IMR-90 (cell line): ENCODE results near the gene AMBP. TPM values are rescaled to one million over a fixed set of nuclear protein-coding genes. Genes with fewer than 3 reads are reported as not detected.

Experiments
- ATAC-seq: fragments of 200-7000 bp; cut with Tn5 transposase; 2 replicates; pipeline ENCODE4 v1.9.1; 2020; ENCODE audit warnings: low read depth, mild to moderate bottlenecking, moderate library complexity
- BruUV-seq: library from RNA; stranded (reverse); fragments of 400-500 nt; replicated peaks from 2 replicates; lab custom pipeline; 2021; lab: Mats Ljungman, UMichigan
- CTCF ChIA-PET: fragments of 300-600 bp; formaldehyde crosslinking; extraction: SDS; loops from one replicate; lab custom pipeline; 2021; ENCODE audit warnings: antibody characterized with exemption; lab: Yijun Ruan, JAX
- POLR2A ChIA-PET: fragments of 300-600 bp; sonication (Branson Sonifier 250); formaldehyde crosslinking; loops from one replicate; lab custom pipeline; 2022; ENCODE audit warnings: antibody characterized with exemption; ENCODE audit not compliant: unreplicated experiment; lab: Charles Lee
- DNase-seq: peaks from one replicate; pipeline ENCODE4 v3.0.0; 2013
- H2AFZ ChIP-seq: replicated peaks from 2 replicates; pipeline ENCODE3; 2013; ENCODE audit warnings: low read length, mild to moderate bottlenecking; ENCODE audit not compliant: poor library complexity
- H2AK5ac ChIP-seq: 2 replicates; pipeline ENCODE4 v1.6.1; 2013; ENCODE audit warnings: low read depth, low read length, inconsistent platforms
- H2AK9ac ChIP-seq: replicated peaks from 2 replicates; pipeline ENCODE3; 2013; ENCODE audit warnings: mild to moderate bottlenecking, low read depth, low read length, moderate library complexity; ENCODE audit not compliant: poor library complexity
- H2BK120ac ChIP-seq: 2 replicates; pipeline ENCODE4 v1.6.1; 2013; ENCODE audit warnings: low read depth, low read length, inconsistent platforms
- H2BK15ac ChIP-seq: 3 replicates; pipeline ENCODE4 v1.6.1; 2013; ENCODE audit warnings: low read depth, low read length, inconsistent platforms
- H2BK20ac ChIP-seq: 2 replicates; pipeline ENCODE4 v1.6.1; 2013; ENCODE audit warnings: low read depth, mild to moderate bottlenecking, inconsistent platforms, low read length, moderate library complexity
- H2BK5ac ChIP-seq: 2 replicates; pipeline ENCODE4 v1.6.1; 2013; ENCODE audit warnings: mild to moderate bottlenecking, low read depth, low read length, inconsistent platforms; ENCODE audit not compliant: poor library complexity, severe bottlenecking
- H3K14ac ChIP-seq: replicated peaks from 2 replicates; pipeline ENCODE4 v1.6.1; 2013; ENCODE audit warnings: low read depth, low read length, inconsistent platforms
- H3K18ac ChIP-seq: 2 replicates; pipeline ENCODE4 v1.6.1; 2013; ENCODE audit warnings: low read depth, low read length, control low read depth
- H3K23ac ChIP-seq: 2 replicates; pipeline ENCODE4 v1.6.1; 2013; ENCODE audit warnings: low read depth, low read length, inconsistent platforms
- H3K27ac ChIP-seq: 2 replicates; pipeline ENCODE4 v1.5.1; 2013; ENCODE audit warnings: mild to moderate bottlenecking, control low read depth, low read length; ENCODE audit not compliant: insufficient read depth
- H3K27me3 ChIP-seq: 2 replicates; pipeline ENCODE4 v1.6.1; 2013; ENCODE audit warnings: low read length; ENCODE audit not compliant: control insufficient read depth, insufficient read depth
- H3K36me3 ChIP-seq: 2 replicates; pipeline ENCODE4 v1.6.1; 2013; ENCODE audit warnings: low read length, mixed read lengths; ENCODE audit not compliant: control insufficient read depth, insufficient read depth
- H3K4ac ChIP-seq: 2 replicates; pipeline ENCODE4 v1.6.1; 2013; ENCODE audit warnings: low read depth, low read length, inconsistent platforms
- H3K4me1 ChIP-seq: 2 replicates; pipeline ENCODE4 v1.6.1; 2013; ENCODE audit warnings: low read length, mixed read lengths; ENCODE audit not compliant: control insufficient read depth, insufficient read depth
- H3K4me2 ChIP-seq: 2 replicates; pipeline ENCODE4 v1.6.1; 2013; ENCODE audit warnings: low read depth, mild to moderate bottlenecking, control low read depth, low read length, moderate library complexity
- H3K4me3 ChIP-seq: 2 replicates; pipeline ENCODE4 v1.5.1; 2013; ENCODE audit warnings: low read depth, mild to moderate bottlenecking, control low read depth, low read length, moderate library complexity; ENCODE audit not compliant: insufficient read depth
- H3K56ac ChIP-seq: 2 replicates; pipeline ENCODE4 v1.6.1; 2013; ENCODE audit warnings: low read length, inconsistent platforms; ENCODE audit not compliant: insufficient read depth; ENCODE audit errors: extremely low read depth
- H3K79me1 ChIP-seq, 2 experiments: 2 replicates each; pipeline ENCODE4 v1.6.1; 2013; ENCODE audit warnings: low read length in 2 of 2, inconsistent platforms in 1 of 2, low read depth in 1 of 2
- H3K9ac ChIP-seq: 2 replicates; pipeline ENCODE4 v1.6.1; 2013; ENCODE audit warnings: low read depth, low read length, control low read depth
- H3K9me1 ChIP-seq: 2 replicates; pipeline ENCODE4 v1.6.1; 2013; ENCODE audit warnings: low read length, inconsistent platforms; ENCODE audit not compliant: insufficient read depth
- H3K9me3 ChIP-seq: 2 replicates; pipeline ENCODE4 v1.6.1; 2013; ENCODE audit warnings: low read length; ENCODE audit not compliant: control insufficient read depth, insufficient read depth
- H4K20me1 ChIP-seq: 2 replicates; pipeline ENCODE4 v1.6.1; 2013; ENCODE audit warnings: low read length, inconsistent platforms; ENCODE audit not compliant: insufficient read depth
- H4K5ac ChIP-seq: 2 replicates; pipeline ENCODE4 v1.6.1; 2013; ENCODE audit warnings: mild to moderate bottlenecking, low read depth, low read length, control low read depth
- H4K8ac ChIP-seq, 2 experiments: 2 replicates each; pipeline ENCODE4 v1.6.1; 2013; ENCODE audit warnings: low read depth in 2 of 2, low read length in 2 of 2, control low read depth in 1 of 2, inconsistent platforms in 1 of 2
- H4K91ac ChIP-seq: 2 replicates; pipeline ENCODE4 v1.6.1; 2013; ENCODE audit warnings: low read depth, low read length, inconsistent platforms; ENCODE audit not compliant: insufficient read depth
- BHLHE40 ChIP-seq: fragments of 150-350 bp; IDR thresholded peaks from 2 replicates; pipeline ENCODE4 v1.6.1; 2016; ENCODE audit warnings: mild to moderate bottlenecking, low read depth, low read length
- CEBPB ChIP-seq: IDR thresholded peaks from 2 replicates; pipeline ENCODE4 v1.6.1; 2012; ENCODE audit warnings: low read depth, low read length, improper control_type of control experiment
- CHD1 ChIP-seq: IDR thresholded peaks from 2 replicates; pipeline ENCODE4 v1.6.1; 2012; ENCODE audit warnings: low read depth, low read length, improper control_type of control experiment
- FOS ChIP-seq: fragments of 150-350 bp; IDR thresholded peaks from 2 replicates; pipeline ENCODE4 v1.6.1; 2016; ENCODE audit warnings: low read depth, low read length
- MAFK ChIP-seq: IDR thresholded peaks from 2 replicates; pipeline ENCODE4 v1.6.1; 2012; ENCODE audit warnings: low read depth, low read length, improper control_type of control experiment
- MAZ ChIP-seq: IDR thresholded peaks from 2 replicates; pipeline ENCODE4 v1.6.1; 2012; ENCODE audit warnings: low read depth, mild to moderate bottlenecking, low read length, improper control_type of control experiment, moderate library complexity, borderline replicate concordance
- MXI1 ChIP-seq: IDR thresholded peaks from 2 replicates; pipeline ENCODE4 v1.6.1; 2012; ENCODE audit warnings: low read depth, mild to moderate bottlenecking, low read length, moderate library complexity, borderline replicate concordance
- NFE2L2 ChIP-seq: fragments of 150-350 bp; IDR thresholded peaks from 2 replicates; pipeline ENCODE4 v1.6.1; 2016; ENCODE audit warnings: low read depth, mild to moderate bottlenecking, low read length
- POLR2A ChIP-seq: IDR thresholded peaks from 2 replicates; pipeline ENCODE4 v1.6.1; 2012; ENCODE audit warnings: mild to moderate bottlenecking, low read depth, low read length
- RAD21 ChIP-seq: IDR thresholded peaks from 2 replicates; pipeline ENCODE4 v1.6.1; 2012; ENCODE audit warnings: low read length, improper control_type of control experiment
- RCOR1 ChIP-seq: IDR thresholded peaks from 2 replicates; pipeline ENCODE4 v1.6.1; 2012; ENCODE audit warnings: mild to moderate bottlenecking, low read length, improper control_type of control experiment; ENCODE audit not compliant: insufficient replicate concordance
- RFX5 ChIP-seq: IDR thresholded peaks from 2 replicates; pipeline ENCODE4 v1.8.0; 2012; ENCODE audit warnings: low read depth, mild to moderate bottlenecking, low read length, moderate library complexity
- SMC3 ChIP-seq: fragments of 150-350 bp; IDR thresholded peaks from 2 replicates; pipeline ENCODE4 v1.6.1; 2016; ENCODE audit warnings: low read depth, mild to moderate bottlenecking, antibody characterized with exemption, low read length, moderate library complexity
- WGBS, 2 experiments: methylation state at CpG; one replicate each; pipeline versions ENCODE4 v1.1.5 to v1.1.7; 2013; ENCODE audit warnings: missing lambda C conversion rate in 2 of 2; ENCODE audit not compliant: insufficient read length in 1 of 2; ENCODE audit errors: extremely low coverage in 2 of 2; 5-methylcytosine and 5-hydroxymethylcytosine counted together
- dilution Hi-C: fragments of 300-500 bp; cut with HindIII; formaldehyde crosslinking; loops from one replicate; pipeline ENCODE4 v1.14.3; 2018; ENCODE audit warnings: low sequenced_read_pairs; ENCODE audit not compliant: unreplicated experiment
- in situ Hi-C: fragments of 300-500 bp; cut with MboI; formaldehyde crosslinking; loops from 3 replicates; pipeline ENCODE4 v1.14.3; 2019; ENCODE audit warnings: low sequenced_read_pairs, inconsistent platforms, mixed read lengths
- intact Hi-C: fragments of 100-400 bp; cut with micrococcal nuclease; formaldehyde crosslinking; loops from 2 replicates; pipeline ENCODE4 v1.10.0; 2022
- polyA plus RNA-seq, 3 experiments: library from polyadenylated mRNA; depleted of rRNA; stranded (reverse); fragments of >200 nt; gene quantifications; 2 replicates each; pipeline ENCODE4 v1.2.3, GENCODE V29; 2012; ENCODE audit warnings: low replicate concordance in 1 of 3
- total RNA-seq: library from RNA; depleted of rRNA; stranded (reverse); fragments of >200 nt; gene quantifications from 2 replicates; pipeline ENCODE4 v1.2.3, GENCODE V29; 2012
- TF ChIP-seq, protein P1 (sequence below): fragments of 150-350 bp; IDR thresholded peaks from 2 replicates; pipeline ENCODE4 v1.6.1; 2017; ENCODE audit warnings: mild to moderate bottlenecking, antibody characterized with exemption, low read length, low read depth
- TF ChIP-seq, protein P2 (sequence below): fragments of 150-350 bp; IDR thresholded peaks from 2 replicates; pipeline ENCODE4 v1.6.1; 2016; ENCODE audit warnings: low read depth, mild to moderate bottlenecking, low read length, moderate library complexity, borderline replicate concordance
- TF ChIP-seq, protein P3 (sequence below): conservative IDR thresholded peaks from 2 replicates; pipeline ENCODE4 v1.5.1; 2012; ENCODE audit warnings: mild to moderate bottlenecking, low read depth, low read length, improper control_type of control experiment

The AMBP gene
- total and polyA plus RNA-seq, 2 of the 4 experiments (the other 2 are of a cell fraction), result not detected

DNA sequence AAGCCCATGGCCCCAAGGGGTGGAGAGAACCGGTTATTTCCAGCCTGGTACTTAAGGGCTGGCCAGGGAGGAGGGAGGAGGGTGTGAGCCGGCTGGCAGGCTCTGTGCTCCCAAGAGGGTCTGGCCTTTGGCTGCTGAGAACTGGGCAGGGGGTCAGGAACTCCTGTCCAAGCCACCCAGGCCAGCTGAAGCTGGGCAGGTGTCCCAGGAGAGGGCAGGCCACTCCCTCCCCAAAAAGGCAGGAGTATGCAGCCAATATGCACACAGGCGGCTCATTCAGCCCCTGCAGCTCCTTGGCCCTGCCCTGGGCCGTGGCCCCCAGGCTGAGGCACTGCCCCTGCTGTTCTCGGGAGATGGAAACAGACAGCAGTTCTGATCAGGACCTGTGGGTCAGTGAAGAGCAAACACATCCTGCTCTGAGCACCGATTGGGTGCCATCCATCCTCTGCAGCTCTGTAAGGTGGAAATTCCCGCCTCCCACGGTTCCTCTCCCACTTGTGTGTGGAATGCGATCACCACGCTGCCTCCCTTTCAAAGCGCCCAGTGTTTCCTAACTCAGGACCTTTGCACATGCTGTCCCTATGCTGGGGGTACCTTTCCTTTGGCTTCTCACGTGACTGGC is 38.1 kb upstream of the AMBP start:
- intact Hi-C loops, result no loop called here
- Histone ChIP-seq H3K4me2 (no peak overlapping the region), H3K79me1 (no peaks in the 10 kb centered on the region), H2AK9ac (no peak overlapping the region), H4K5ac (no peak overlapping the region), H4K91ac (no peak overlapping the region), H2AK5ac (no peak overlapping the region), H3K27me3 (peaks cover 52% of the 10 kb centered on the region), H3K4me3 (no peak overlapping the region), H3K27ac (no peak overlapping the region), H3K4ac (no peak overlapping the region), H3K9me3 (0 out of 2 replicates have a peak, but pooled peaks cover 2% of the 10 kb centered on the region), H2BK15ac (no peak overlapping the region), H3K23ac (no peak overlapping the region), H3K18ac (no peak overlapping the region), H2BK5ac (no peak overlapping the region), H2AFZ (peak overlapping the region; percentile 51), H3K4me1 (peaks cover 3% of the 10 kb centered on the region; the same call in 1 of the 2 replicates), H2BK120ac (no peak overlapping the region), H2BK20ac (no peak overlapping the region), H4K20me1 (no peaks in the 10 kb centered on the region; the same call in 1 of the 2 replicates), H3K9me1 (no peaks in the 10 kb centered on the region; the same call in 1 of the 2 replicates), H3K36me3 (no peaks in the 10 kb centered on the region), H4K8ac (no peak overlapping the region), H3K9ac (no peak overlapping the region), H3K56ac (no peak overlapping the region), H3K14ac (no peak overlapping the region)
- ChIA-PET CTCF (no interaction called here), POLR2A (no interaction called here)
- BruUV-seq, result no TSS peak
- in situ Hi-C loops, result no loop called here
- 33% methylated on average over 1 of the region's 12 CpGs; no CpG with 5 or more reads in 1 of the 2 experiments for WGBS, 2 experiments
- ATAC-seq, result no peak
- TF ChIP-seq, protein P1, sequence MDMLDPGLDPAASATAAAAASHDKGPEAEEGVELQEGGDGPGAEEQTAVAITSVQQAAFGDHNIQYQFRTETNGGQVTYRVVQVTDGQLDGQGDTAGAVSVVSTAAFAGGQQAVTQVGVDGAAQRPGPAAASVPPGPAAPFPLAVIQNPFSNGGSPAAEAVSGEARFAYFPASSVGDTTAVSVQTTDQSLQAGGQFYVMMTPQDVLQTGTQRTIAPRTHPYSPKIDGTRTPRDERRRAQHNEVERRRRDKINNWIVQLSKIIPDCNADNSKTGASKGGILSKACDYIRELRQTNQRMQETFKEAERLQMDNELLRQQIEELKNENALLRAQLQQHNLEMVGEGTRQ, result no peak
- TF ChIP-seq, protein P2, sequence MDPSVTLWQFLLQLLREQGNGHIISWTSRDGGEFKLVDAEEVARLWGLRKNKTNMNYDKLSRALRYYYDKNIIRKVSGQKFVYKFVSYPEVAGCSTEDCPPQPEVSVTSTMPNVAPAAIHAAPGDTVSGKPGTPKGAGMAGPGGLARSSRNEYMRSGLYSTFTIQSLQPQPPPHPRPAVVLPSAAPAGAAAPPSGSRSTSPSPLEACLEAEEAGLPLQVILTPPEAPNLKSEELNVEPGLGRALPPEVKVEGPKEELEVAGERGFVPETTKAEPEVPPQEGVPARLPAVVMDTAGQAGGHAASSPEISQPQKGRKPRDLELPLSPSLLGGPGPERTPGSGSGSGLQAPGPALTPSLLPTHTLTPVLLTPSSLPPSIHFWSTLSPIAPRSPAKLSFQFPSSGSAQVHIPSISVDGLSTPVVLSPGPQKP, result no peak
- TF ChIP-seq SMC3 (no peak), RCOR1 (no peak), BHLHE40 (no peak), NFE2L2 (no peak), MAFK (no peak), MAZ (no peak), CEBPB (no peak), RFX5 (no peak), FOS (no peak), POLR2A (no peak), MXI1 (no peak), RAD21 (no peak), CHD1 (no peak)
- TF ChIP-seq, protein P3, sequence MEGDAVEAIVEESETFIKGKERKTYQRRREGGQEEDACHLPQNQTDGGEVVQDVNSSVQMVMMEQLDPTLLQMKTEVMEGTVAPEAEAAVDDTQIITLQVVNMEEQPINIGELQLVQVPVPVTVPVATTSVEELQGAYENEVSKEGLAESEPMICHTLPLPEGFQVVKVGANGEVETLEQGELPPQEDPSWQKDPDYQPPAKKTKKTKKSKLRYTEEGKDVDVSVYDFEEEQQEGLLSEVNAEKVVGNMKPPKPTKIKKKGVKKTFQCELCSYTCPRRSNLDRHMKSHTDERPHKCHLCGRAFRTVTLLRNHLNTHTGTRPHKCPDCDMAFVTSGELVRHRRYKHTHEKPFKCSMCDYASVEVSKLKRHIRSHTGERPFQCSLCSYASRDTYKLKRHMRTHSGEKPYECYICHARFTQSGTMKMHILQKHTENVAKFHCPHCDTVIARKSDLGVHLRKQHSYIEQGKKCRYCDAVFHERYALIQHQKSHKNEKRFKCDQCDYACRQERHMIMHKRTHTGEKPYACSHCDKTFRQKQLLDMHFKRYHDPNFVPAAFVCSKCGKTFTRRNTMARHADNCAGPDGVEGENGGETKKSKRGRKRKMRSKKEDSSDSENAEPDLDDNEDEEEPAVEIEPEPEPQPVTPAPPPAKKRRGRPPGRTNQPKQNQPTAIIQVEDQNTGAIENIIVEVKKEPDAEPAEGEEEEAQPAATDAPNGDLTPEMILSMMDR, result no peak
- no peak for DNase-seq
- dilution Hi-C loops, result no loop called here
